Loucy (cell line): ENCODE results near the gene MYH7.
A peak's percentile ranks its signal among the peaks of the same experiment; 100 is the strongest.
"Not testable (repeated sequence)": the region's sequence is repeated elsewhere in the genome, so short reads cannot be mapped to it uniquely, and the experiment has no call there.

ENCODE experiments used
- H2AFZ ChIP-seq: fragments of 200-600 bp; sonication (generic); 2 replicates; pipeline ENCODE4 v1.6.0; 2016; ENCODE audit warnings: antibody characterized with exemption, mild to moderate bottlenecking, low read length, moderate library complexity
- H3F3A ChIP-seq: fragments of 200-600 bp; 2 replicates; pipeline ENCODE4 v1.6.0; 2016; ENCODE audit warnings: antibody characterized with exemption, low read depth, mild to moderate bottlenecking
- H3K27me3 ChIP-seq: fragments of 200-600 bp; sonication (generic); 2 replicates; pipeline ENCODE4 v1.6.1; 2014; ENCODE audit warnings: low read length, mild to moderate bottlenecking; ENCODE audit not compliant: insufficient read depth, poor library complexity, severe bottlenecking
- H3K36me3 ChIP-seq: fragments of 200-600 bp; sonication (generic); 2 replicates; pipeline ENCODE4 v1.6.1; 2016; ENCODE audit warnings: low read length; ENCODE audit not compliant: insufficient read depth
- H3K4me1 ChIP-seq: fragments of 200-600 bp; sonication (generic); 2 replicates; pipeline ENCODE4 v1.5.1; 2014; ENCODE audit warnings: low read length, mild to moderate bottlenecking; ENCODE audit not compliant: insufficient read depth, poor library complexity, severe bottlenecking
- H3K4me2 ChIP-seq: fragments of 200-600 bp; sonication (generic); 2 replicates; pipeline ENCODE4 v1.6.0; 2014; ENCODE audit warnings: antibody characterized with exemption, low read length, low read depth, mild to moderate bottlenecking; ENCODE audit not compliant: poor library complexity, severe bottlenecking
- H3K4me3 ChIP-seq: fragments of 200-600 bp; sonication (generic); 2 replicates; pipeline ENCODE4 v1.5.1; 2014; ENCODE audit warnings: low read length, mild to moderate bottlenecking, mixed read lengths; ENCODE audit not compliant: poor library complexity, severe bottlenecking
- H3K79me2 ChIP-seq: fragments of 200-600 bp; sonication (generic); 2 replicates; pipeline ENCODE4 v1.6.1; 2014; ENCODE audit warnings: low read length; ENCODE audit not compliant: insufficient read depth
- H3K9ac ChIP-seq: fragments of 200-600 bp; sonication (generic); 2 replicates; pipeline ENCODE4 v1.6.0; 2014; ENCODE audit warnings: mild to moderate bottlenecking, low read depth, low read length, moderate library complexity; ENCODE audit not compliant: poor library complexity, severe bottlenecking
- H3K9me2 ChIP-seq: fragments of 200-600 bp; sonication (generic); replicated peaks from 2 replicates; pipeline ENCODE4 v1.6.1; 2016; ENCODE audit warnings: low read depth, low read length, mixed read lengths
- H3K9me3 ChIP-seq: fragments of 200-600 bp; sonication (generic); 2 replicates; pipeline ENCODE4 v1.6.1; 2014; ENCODE audit warnings: mild to moderate bottlenecking, antibody characterized with exemption, low read length, low read depth; ENCODE audit not compliant: insufficient read depth
- H4K20me1 ChIP-seq: fragments of 200-600 bp; sonication (generic); 2 replicates; pipeline ENCODE4 v1.6.0; 2014; ENCODE audit warnings: antibody characterized with exemption, low read length, mild to moderate bottlenecking; ENCODE audit not compliant: insufficient read depth, poor library complexity, severe bottlenecking
- EZH2phosphoT487 ChIP-seq: fragments of 200-600 bp; IDR thresholded peaks from 2 replicates; pipeline ENCODE4 v1.6.1; 2018; ENCODE audit warnings: antibody characterized with exemption, mild to moderate bottlenecking, moderate library complexity, borderline replicate concordance
- TF ChIP-seq, protein P1 (sequence below): fragments of 200-600 bp; sonication (generic); conservative IDR thresholded peaks from 2 replicates; pipeline ENCODE4 v1.5.1; 2014; ENCODE audit warnings: mild to moderate bottlenecking, antibody characterized with exemption, low read length

The MYH7 gene

DNA sequence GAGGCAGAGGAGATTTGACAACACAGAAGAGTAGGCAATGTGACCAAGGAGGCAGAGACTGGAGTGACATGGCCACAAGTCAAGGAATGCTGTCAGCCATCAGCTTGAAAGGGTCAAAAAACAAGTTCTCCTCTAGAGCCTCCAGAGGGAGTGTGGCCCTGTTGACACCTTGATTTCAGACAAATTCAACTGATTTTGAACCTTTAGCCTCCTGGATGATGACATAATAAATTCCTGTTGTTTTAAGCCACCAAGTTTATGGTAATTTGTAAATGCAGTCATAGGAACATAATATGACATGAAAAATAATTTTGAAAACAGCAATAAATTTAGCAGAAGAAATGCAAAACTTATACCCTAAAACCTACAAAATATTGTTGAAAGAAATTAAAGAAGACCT lies 25.5 kb upstream of the MYH7 start:
- H3K4me2 ChIP-seq = no peak overlapping the region
- no peaks in the 10 kb centered on the region for H3K36me3 ChIP-seq
- TF ChIP-seq, protein P1, sequence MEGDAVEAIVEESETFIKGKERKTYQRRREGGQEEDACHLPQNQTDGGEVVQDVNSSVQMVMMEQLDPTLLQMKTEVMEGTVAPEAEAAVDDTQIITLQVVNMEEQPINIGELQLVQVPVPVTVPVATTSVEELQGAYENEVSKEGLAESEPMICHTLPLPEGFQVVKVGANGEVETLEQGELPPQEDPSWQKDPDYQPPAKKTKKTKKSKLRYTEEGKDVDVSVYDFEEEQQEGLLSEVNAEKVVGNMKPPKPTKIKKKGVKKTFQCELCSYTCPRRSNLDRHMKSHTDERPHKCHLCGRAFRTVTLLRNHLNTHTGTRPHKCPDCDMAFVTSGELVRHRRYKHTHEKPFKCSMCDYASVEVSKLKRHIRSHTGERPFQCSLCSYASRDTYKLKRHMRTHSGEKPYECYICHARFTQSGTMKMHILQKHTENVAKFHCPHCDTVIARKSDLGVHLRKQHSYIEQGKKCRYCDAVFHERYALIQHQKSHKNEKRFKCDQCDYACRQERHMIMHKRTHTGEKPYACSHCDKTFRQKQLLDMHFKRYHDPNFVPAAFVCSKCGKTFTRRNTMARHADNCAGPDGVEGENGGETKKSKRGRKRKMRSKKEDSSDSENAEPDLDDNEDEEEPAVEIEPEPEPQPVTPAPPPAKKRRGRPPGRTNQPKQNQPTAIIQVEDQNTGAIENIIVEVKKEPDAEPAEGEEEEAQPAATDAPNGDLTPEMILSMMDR = no peak
- TF ChIP-seq EZH2phosphoT487 = no peak

DNA sequence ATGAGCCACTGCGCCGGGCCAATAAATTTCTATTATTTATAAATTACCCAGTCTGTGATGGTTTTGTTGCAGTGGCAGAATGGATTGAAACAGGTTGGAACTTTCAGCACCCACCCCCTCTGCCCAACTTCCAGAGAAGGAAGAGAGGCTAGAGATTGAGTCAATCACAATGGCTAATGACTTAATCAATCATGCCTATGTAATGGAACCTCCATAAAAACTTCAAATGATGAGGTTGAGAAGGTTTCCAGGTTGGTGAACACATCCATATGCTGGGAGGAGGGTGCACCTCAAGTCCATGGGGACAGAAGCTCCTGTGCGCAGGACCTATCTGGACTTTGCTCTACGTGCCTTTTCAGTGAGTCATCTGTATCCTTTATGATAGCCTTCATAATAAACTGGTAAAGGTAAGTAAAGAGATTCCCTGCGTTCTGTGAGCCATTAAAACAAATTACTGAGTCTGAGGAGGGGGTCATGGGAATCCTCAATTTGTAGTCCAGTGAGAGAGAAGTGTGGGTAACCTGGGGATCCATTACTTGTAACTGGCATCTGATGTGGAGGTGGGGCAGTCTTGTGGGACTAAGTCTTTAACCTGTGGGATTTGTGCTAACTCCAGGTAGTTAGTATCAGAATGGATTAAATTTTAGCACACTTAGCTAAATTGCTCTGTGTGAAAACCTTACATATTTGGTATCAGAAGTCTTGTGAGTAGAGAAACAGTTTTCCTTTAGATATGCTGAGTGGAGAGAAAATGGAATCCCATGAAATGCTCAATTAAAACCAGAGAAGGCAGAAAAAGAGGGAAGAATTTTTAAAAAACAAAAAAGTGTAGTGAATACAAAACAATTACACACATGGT lies 22.4 kb upstream of the MYH7 start:
- Histone ChIP-seq H4K20me1 (no peaks in the 10 kb centered on the region), H3K9ac (no peak overlapping the region), H2AFZ (no peak overlapping the region), H3K9me3 (no peaks in the 10 kb centered on the region), H3K79me2 (no peaks in the 10 kb centered on the region), H3K4me3 (no peak overlapping the region), H3K4me1 (no peaks in the 10 kb centered on the region), H3K9me2 (no peaks in the 10 kb centered on the region), H3F3A (no peaks in the 10 kb centered on the region), H3K27me3 (no peaks in the 10 kb centered on the region), H3K36me3 (no peaks in the 10 kb centered on the region), H3K4me2 (no peak overlapping the region)
- no peak for TF ChIP-seq EZH2phosphoT487
- TF ChIP-seq, protein P1 = no peak

More for the DNA sequence above, 25.5 kb upstream of the MYH7 start:
- H4K20me1 ChIP-seq = no peaks in the 10 kb centered on the region
- H3K4me3 ChIP-seq = no peak overlapping the region
- H3K9ac ChIP-seq = no peak overlapping the region
- H2AFZ ChIP-seq = no peak overlapping the region
- H3K9me2 ChIP-seq = no peaks in the 10 kb centered on the region
- H3K4me1 ChIP-seq = no peaks in the 10 kb centered on the region
- no peaks in the 10 kb centered on the region for H3K27me3 ChIP-seq
- H3F3A ChIP-seq = no peaks in the 10 kb centered on the region
- H3K79me2 ChIP-seq = no peaks in the 10 kb centered on the region
- H3K9me3 ChIP-seq = no peaks in the 10 kb centered on the region

DNA sequence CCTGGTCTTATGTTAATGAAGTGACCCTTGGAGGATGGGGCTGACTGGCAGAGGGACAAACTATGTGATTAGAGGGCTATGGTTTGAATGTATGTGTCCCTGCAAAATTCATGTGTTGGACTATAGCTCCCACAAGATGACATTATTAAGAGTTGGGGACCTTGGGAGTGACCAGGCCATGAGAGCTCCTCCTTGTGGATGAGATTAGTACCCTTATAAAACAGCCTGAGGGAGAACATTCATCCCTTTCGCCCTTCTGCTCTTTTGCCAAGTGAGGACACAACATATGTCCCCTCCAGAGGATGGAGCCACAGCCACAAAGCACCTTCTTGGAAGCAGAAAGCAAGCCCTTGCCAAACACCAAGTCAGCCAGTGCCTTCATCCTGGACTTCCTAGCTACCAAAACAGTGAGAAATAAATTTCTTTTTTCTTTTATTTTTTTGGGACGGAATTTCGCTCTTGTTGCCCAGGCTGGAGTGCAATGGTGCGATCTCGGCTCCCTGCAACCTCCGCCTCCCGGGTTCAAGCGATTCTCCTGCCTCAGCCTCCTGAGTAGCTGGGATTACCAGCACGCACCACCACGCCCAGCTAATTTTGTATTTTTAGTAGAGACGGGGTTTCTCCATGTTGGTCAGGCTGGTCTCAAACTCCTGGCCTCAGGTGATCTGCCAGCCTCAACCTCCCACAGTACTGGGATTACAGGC lies 21.6 kb upstream of the MYH7 start:
- not testable (repeated sequence) for H3K9me3 ChIP-seq, H3K9ac ChIP-seq, H3K79me2 ChIP-seq, H3K36me3 ChIP-seq, H3K4me1 ChIP-seq, H3K27me3 ChIP-seq, H3F3A ChIP-seq, H4K20me1 ChIP-seq, H3K4me3 ChIP-seq, H2AFZ ChIP-seq, H3K4me2 ChIP-seq, H3K9me2 ChIP-seq
- TF ChIP-seq, protein P1 = peak; percentile 46
